Subcutaneous abdominal adipose tissue (tissue), 5 donors: Measurements from ENCODE around the gene MEX3A.

Experiments
- H3K27ac ChIP-seq: one replicate; pipeline ENCODE4 v1.7.0; 2013; ENCODE audit warnings: low read depth, mild to moderate bottlenecking, inconsistent platforms, low read length, moderate library complexity
- H3K27me3 ChIP-seq, 5 donors: one replicate each; pipeline ENCODE4 v1.7.0; 2013; ENCODE audit warnings: low read length in 5 of 5, inconsistent platforms in 1 of 5; ENCODE audit not compliant: control insufficient read depth in 5 of 5, insufficient read depth in 4 of 5
- H3K36me3 ChIP-seq, 5 donors: one replicate each; pipeline ENCODE4 v1.7.0; 2013; ENCODE audit warnings: low read length in 5 of 5; ENCODE audit not compliant: control insufficient read depth in 5 of 5, insufficient read depth in 5 of 5
- H3K4me1 ChIP-seq, 5 donors: one replicate each; pipeline ENCODE4 v1.7.0; 2013; ENCODE audit warnings: low read length in 5 of 5, mild to moderate bottlenecking in 3 of 5, moderate library complexity in 1 of 5; ENCODE audit not compliant: control insufficient read depth in 5 of 5, insufficient read depth in 5 of 5
- H3K4me3 ChIP-seq, 5 donors: one replicate each; pipeline ENCODE4 v1.7.0; 2013; ENCODE audit warnings: low read length in 5 of 5, low read depth in 1 of 5
- H3K9ac ChIP-seq, 5 donors: one replicate each; pipeline ENCODE4 v1.7.0; 2013; ENCODE audit warnings: low read length in 5 of 5, mild to moderate bottlenecking in 4 of 5, moderate library complexity in 3 of 5
- H3K9me3 ChIP-seq, 5 donors: one replicate each; pipeline ENCODE4 v1.7.0; 2013; ENCODE audit warnings: low read length in 5 of 5; ENCODE audit not compliant: control insufficient read depth in 5 of 5
- donor health status: healthy.
- donor health status: healthy.
- donor health status: healthy.
- donor health status: healthy.
- donor health status: healthy.

Gene MEX3A

DNA sequence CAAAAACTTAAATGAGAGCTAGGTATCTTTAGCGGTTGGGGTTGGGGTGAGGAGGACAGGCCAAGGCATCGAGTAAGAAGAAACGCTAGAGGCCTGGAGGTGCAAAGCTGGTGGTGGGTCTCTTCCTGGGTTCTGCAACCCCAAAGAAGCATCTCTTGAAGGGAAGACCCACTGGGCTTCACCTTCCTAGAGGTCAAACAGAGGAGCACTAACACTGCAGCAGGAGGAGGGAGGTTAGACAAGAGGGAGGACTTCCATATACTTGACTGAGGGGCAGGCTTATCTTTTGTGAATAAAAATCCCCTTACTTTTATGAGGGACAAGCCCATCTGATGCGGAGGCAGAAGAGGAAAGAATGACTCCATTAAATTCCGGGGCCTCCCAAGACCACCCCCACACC is 2.5 kb downstream of the MEX3A start:
- Histone ChIP-seq H3K27ac (no peak overlapping the region), H3K27me3 (peaks cover 0 to 15% (median 5%) of the 10 kb centered on the region in 5 donors)

DNA sequence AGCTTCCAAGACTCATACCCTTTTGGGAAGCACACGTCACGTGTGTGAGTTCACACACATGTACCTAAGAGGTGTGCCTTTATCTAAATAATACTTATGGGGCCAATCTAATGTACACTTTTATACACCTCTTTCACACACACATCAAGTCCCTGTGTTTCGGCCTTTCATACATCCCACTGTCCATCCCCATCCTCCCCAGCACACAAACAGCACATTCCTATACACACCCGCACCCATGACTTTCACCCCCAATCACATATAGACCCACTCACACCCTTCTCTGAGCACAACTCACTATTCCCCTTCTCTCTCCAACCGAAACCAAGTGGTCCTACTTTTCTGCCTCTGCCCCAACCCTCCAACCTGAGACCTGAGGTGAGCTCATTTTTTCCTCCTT is 3.5 kb downstream of the MEX3A start:
- Histone ChIP-seq H3K27me3 (peaks cover 0 to 16% (median 5%) of the 10 kb centered on the region in 5 donors), H3K36me3 (no peaks in the 10 kb centered on the region), H3K27ac (no peak overlapping the region), H3K4me3 (no peak overlapping the region), H3K9me3 (no peaks in the 10 kb centered on the region), H3K4me1 (peaks cover 0 to 45% (median 35%) of the 10 kb centered on the region in 5 donors), H3K9ac (no peak overlapping the region)

More for the DNA sequence above, 2.5 kb downstream of the MEX3A start:
- Histone ChIP-seq H3K9me3 (no peaks in the 10 kb centered on the region), H3K9ac (no peak overlapping the region), H3K36me3 (no peaks in the 10 kb centered on the region), H3K4me1 (peaks cover 0 to 49% (median 34%) of the 10 kb centered on the region in 5 donors), H3K4me3 (no peak overlapping the region)

- Histone ChIP-seq H3K9ac (no peak overlapping the region), H3K4me1 (peaks cover 0 to 37% (median 29%) of the 10 kb centered on the region in 5 donors), H3K27ac (no peak overlapping the region), H3K4me3 (peak overlapping the region in 2 of 5 donors; percentile 67 to 68), H3K36me3 (no peaks in the 10 kb centered on the region), H3K9me3 (no peaks in the 10 kb centered on the region), H3K27me3 (peaks cover 0 to 16% (median 5%) of the 10 kb centered on the region in 5 donors)
These were observed 4.9 kb downstream of the MEX3A start for GRCh38 chr1:156077430-156077760.

DNA sequence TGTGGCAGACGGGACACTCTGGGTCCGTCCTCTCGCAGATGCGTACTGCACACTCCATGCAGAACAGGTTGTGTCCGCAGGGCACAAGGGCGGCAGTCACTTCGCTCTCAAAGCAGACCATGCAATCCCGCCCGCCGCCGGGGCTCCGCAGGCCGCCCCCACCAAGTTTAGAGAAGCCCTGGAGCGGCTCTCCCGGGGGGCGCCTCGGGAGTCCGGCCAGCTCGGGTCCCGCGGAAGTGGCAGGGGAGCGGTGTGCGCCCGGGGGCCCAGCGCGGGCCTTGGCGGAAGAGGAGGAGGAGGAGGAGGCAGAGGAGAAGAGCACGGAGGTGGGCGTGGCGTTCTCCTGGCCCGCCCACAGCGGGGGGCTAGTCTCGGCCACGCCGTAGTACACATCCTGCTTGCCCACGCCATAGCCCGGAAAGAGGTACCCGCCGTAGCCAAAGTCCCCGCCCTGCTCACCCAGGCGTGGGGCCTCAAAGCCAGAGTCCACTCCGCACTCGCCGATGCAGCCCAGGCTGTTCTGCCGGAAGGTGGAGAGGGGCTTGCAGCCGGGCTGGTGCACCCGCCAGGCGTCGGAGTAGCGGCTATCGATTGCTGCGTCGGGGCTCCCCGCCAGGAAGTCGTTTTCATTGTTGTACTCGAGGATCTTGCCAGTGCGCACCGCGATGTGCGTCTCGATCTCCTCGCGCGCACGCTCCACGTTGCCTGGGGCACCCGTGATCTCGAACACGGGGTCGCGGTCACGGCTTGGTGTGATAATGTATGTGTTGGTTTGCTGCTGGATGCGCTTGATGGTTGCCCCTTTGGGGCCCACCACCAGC is 5.4 kb downstream of the MEX3A start:
- no peaks in the 10 kb centered on the region for H3K36me3 ChIP-seq
- no peak overlapping the region for H3K27ac ChIP-seq
- H3K4me1 ChIP-seq, result peaks cover 0 to 33% (median 29%) of the 10 kb centered on the region in 5 donors
- peak overlapping the region; percentile 17 to 68 (median 67) for H3K4me3 ChIP-seq
- peak overlapping the region in 3 of 5 donors; percentile 47 to 66 (median 53) for H3K9ac ChIP-seq
- H3K9me3 ChIP-seq, result no peaks in the 10 kb centered on the region
- peaks cover 0 to 16% (median 5%) of the 10 kb centered on the region in 5 donors for H3K27me3 ChIP-seq

GRCh38 chr1:156075775-156076204 is 6.5 kb downstream of the MEX3A start:
- no peak overlapping the region for H3K27ac ChIP-seq
- peak overlapping the region in 4 of 5 donors; percentile 17 to 68 (median 67) for H3K4me3 ChIP-seq
- peak overlapping the region in 3 of 5 donors; percentile 7 to 53 (median 47) for H3K9ac ChIP-seq
- peaks cover 0 to 27% (median 24%) of the 10 kb centered on the region in 5 donors for H3K4me1 ChIP-seq
- peaks cover 0 to 11% (median 0%) of the 10 kb centered on the region in 5 donors for H3K27me3 ChIP-seq
- H3K9me3 ChIP-seq, result no peaks in the 10 kb centered on the region
- no peaks in the 10 kb centered on the region for H3K36me3 ChIP-seq

DNA sequence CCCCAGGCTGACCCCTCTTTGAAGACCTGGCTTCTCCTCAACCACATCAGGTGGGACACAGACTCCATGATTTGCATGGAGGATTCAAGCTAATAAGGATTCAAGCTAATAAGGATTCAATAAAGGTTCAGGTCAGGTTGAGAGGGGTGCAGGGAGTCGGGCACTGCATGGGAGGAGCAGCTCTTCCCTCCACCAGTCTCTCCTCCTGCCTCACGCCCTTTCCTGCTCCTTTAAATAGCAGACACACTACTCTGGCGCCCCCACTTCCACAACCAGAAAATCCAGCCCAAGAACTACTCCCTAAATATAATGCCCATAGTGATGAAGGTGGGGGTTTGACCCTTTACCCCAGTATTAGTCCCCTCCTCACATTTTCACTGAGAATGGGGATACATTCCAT is 7.1 kb downstream of the MEX3A start:
- Histone ChIP-seq H3K36me3 (no peaks in the 10 kb centered on the region), H3K4me1 (peaks cover 0 to 31% (median 26%) of the 10 kb centered on the region in 5 donors), H3K4me3 (no peak overlapping the region), H3K9ac (no peak overlapping the region), H3K27me3 (peaks cover 0 to 11% (median 0%) of the 10 kb centered on the region in 5 donors), H3K27ac (no peak overlapping the region), H3K9me3 (no peaks in the 10 kb centered on the region)

DNA sequence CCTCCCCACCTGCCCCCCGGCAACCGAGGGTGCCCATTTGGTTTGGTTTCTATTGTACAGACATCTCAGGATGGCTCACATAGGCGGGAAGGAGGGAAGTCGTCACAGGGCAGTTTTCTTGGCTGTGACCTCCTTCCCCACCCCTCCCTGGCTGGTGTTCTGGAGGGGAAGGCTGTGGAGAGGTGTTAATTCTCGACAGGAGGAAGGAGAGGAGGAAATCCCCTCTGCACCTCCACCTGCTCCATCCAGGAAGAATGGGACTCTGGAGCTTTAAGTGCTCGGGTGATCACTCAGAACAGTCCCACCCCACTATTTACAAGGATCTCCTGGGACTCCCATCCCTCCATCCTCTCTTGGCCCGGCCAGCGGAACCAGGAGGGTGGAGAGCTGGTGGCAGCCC is 7.6 kb downstream of the MEX3A start:
- Histone ChIP-seq H3K9ac (no peak overlapping the region), H3K4me3 (no peak overlapping the region), H3K27ac (no peak overlapping the region), H3K27me3 (peaks cover 0 to 11% (median 0%) of the 10 kb centered on the region in 5 donors), H3K4me1 (peaks cover 0 to 36% (median 30%) of the 10 kb centered on the region in 5 donors), H3K9me3 (no peaks in the 10 kb centered on the region), H3K36me3 (no peaks in the 10 kb centered on the region)

DNA sequence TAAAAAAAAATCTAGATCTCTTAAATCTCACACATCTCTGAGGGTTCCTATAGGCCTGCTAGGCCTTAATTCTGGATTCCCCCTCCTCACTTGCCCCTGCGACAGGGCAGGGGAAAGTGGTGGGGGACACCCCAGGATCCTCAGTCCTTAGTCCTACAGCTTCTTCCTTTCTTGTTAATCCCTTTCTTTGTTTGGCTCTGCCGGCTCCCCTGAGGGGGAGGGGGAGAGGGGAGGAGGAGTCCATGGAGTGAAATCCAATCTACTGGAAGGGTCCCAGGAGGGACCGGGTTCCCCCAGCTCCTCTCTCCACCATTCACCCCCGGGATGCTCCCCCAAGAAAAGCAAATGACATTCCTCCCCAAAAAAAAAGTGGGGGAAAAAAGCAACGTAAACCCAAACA is 8.5 kb downstream of the MEX3A start:
- no peaks in the 10 kb centered on the region for H3K9me3 ChIP-seq
- H3K27me3 ChIP-seq, result peaks cover 0 to 11% (median 0%) of the 10 kb centered on the region in 5 donors
- peaks cover 0 to 38% (median 34%) of the 10 kb centered on the region in 5 donors for H3K4me1 ChIP-seq
- H3K36me3 ChIP-seq, result no peaks in the 10 kb centered on the region
- H3K4me3 ChIP-seq, result no peak overlapping the region
- no peak overlapping the region for H3K9ac ChIP-seq
- H3K27ac ChIP-seq, result no peak overlapping the region

DNA sequence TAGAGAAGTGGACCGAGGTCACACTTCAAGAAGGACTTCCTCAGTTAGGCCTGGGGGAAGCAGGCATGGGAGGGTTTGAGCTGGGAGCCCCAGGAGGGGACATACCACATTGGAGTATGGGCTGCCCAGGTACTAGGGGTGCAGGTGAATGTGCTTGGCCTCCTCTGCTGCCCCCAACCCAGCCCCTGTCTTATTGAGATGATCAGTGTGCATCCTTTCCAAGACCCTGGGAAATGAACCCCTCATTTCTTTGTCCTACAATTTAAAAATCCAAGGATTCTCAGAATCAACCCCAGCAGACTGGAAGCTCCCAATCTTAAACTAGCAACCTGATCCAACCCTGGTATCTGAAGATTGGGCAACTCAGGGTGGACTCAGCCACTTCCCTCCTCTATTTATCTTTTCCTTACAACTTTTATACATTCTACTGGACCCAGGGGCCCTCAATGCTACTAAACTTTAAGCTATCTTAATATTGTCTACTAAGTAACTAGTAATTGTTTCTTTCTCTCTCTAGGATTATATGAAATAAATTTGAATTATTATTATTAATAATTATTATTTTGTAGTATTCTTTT is 9.1 kb downstream of the MEX3A start:
- Histone ChIP-seq H3K27me3 (peaks cover 0 to 11% (median 0%) of the 10 kb centered on the region in 5 donors), H3K9ac (no peak overlapping the region), H3K36me3 (no peaks in the 10 kb centered on the region), H3K4me3 (no peak overlapping the region), H3K27ac (no peak overlapping the region), H3K4me1 (peaks cover 0 to 38% (median 34%) of the 10 kb centered on the region in 5 donors), H3K9me3 (no peaks in the 10 kb centered on the region)

GRCh38 chr1:156072251-156072650 is 10.0 kb downstream of the MEX3A start:
- Histone ChIP-seq H3K9me3 (no peaks in the 10 kb centered on the region), H3K27me3 (peaks cover 0 to 11% (median 0%) of the 10 kb centered on the region in 5 donors), H3K36me3 (no peaks in the 10 kb centered on the region), H3K9ac (no peak overlapping the region), H3K4me1 (peaks cover 0 to 38% (median 34%) of the 10 kb centered on the region in 5 donors), H3K27ac (no peak overlapping the region), H3K4me3 (no peak overlapping the region)
